GM12878 (cell line): Measurements from ENCODE around the gene RIC1.
"Not testable (repeated sequence)": the region's sequence is repeated elsewhere in the genome, so short reads cannot be mapped to it uniquely, and the experiment has no call there.

Experiments used
- HDAC6 ChIP-seq: fragments of 200-600 bp; sonication (generic); IDR thresholded peaks from one replicate; pipeline ENCODE4 v1.8.0; 2017; ENCODE audit warnings: antibody characterized with exemption; ENCODE audit not compliant: unreplicated experiment
- POLR2AphosphoS2 ChIP-seq: IDR thresholded peaks from 2 replicates; pipeline ENCODE4 v1.6.1; 2011; ENCODE audit warnings: low read depth, mild to moderate bottlenecking, low read length, improper control_type of control experiment, moderate library complexity
- POLR2AphosphoS5 ChIP-seq: IDR thresholded peaks from 2 replicates; pipeline ENCODE4 v1.6.1; 2011; ENCODE audit warnings: mild to moderate bottlenecking, low read length, inconsistent platforms
- TCF12 ChIP-seq: IDR thresholded peaks from 2 replicates; pipeline ENCODE4 v1.6.1; 2011; ENCODE audit warnings: low read depth, mild to moderate bottlenecking, low read length
- ZNF274 ChIP-seq: IDR thresholded peaks from one replicate; pipeline ENCODE4 v1.8.0; 2011; ENCODE audit not compliant: insufficient read length, insufficient read depth
- TF ChIP-seq, protein P1 (sequence below), 3 experiments: IDR thresholded peaks in 2 of 3; conservative IDR thresholded peaks in 1 of 3; 2 replicates each; pipeline ENCODE4 v1.5.1; 2011; ENCODE audit warnings: low read depth in 3 of 3, low read length in 3 of 3, mild to moderate bottlenecking in 3 of 3, control low read depth in 2 of 3, moderate library complexity in 2 of 3, inconsistent platforms in 1 of 3, mixed read lengths in 1 of 3; ENCODE audit not compliant: control insufficient read depth in 2 of 3, insufficient read depth in 1 of 3; ENCODE audit errors: extremely low read depth in 1 of 3
- TF ChIP-seq, protein P2 (sequence below): fragments of 450-650 bp; formaldehyde crosslinking; IDR thresholded peaks from 2 replicates; pipeline ENCODE4 v1.4.0; 2020; ENCODE audit warnings: mild to moderate bottlenecking, moderate library complexity

DNA sequence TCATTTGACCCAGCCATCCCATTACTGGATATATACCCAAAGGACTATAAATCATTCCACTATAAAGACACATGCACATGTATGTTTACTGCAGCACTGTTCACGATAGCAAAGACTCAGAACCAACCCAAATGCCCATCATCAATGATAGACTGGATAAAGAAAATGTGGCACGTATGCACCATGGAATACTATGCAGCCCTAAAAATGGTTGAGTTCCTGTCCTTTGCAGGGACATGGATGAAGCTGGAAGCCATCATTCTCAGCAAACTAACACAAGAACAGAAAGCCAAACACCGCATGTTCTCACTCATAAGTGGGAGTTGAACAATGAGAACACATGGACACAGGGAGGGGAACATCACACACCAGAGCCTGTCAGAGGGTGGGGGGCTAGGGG, 154.5 kb downstream of the RIC1 start:
- TF ChIP-seq POLR2AphosphoS2, ZNF274, HDAC6, TCF12, POLR2AphosphoS5: not testable (repeated sequence)
- TF ChIP-seq, protein P1, sequence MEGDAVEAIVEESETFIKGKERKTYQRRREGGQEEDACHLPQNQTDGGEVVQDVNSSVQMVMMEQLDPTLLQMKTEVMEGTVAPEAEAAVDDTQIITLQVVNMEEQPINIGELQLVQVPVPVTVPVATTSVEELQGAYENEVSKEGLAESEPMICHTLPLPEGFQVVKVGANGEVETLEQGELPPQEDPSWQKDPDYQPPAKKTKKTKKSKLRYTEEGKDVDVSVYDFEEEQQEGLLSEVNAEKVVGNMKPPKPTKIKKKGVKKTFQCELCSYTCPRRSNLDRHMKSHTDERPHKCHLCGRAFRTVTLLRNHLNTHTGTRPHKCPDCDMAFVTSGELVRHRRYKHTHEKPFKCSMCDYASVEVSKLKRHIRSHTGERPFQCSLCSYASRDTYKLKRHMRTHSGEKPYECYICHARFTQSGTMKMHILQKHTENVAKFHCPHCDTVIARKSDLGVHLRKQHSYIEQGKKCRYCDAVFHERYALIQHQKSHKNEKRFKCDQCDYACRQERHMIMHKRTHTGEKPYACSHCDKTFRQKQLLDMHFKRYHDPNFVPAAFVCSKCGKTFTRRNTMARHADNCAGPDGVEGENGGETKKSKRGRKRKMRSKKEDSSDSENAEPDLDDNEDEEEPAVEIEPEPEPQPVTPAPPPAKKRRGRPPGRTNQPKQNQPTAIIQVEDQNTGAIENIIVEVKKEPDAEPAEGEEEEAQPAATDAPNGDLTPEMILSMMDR (IDR thresholded peaks at IDR 0.05 in 2 of 3, conservative IDR thresholded peaks at IDR 0.05 in 1 of 3; ENCODE audit: control insufficient read depth in 2 of 3, extremely low read depth in 1 of 3, insufficient read depth in 1 of 3, low read depth in 3 of 3, low read length in 3 of 3) = not testable (repeated sequence)
- TF ChIP-seq, protein P2, sequence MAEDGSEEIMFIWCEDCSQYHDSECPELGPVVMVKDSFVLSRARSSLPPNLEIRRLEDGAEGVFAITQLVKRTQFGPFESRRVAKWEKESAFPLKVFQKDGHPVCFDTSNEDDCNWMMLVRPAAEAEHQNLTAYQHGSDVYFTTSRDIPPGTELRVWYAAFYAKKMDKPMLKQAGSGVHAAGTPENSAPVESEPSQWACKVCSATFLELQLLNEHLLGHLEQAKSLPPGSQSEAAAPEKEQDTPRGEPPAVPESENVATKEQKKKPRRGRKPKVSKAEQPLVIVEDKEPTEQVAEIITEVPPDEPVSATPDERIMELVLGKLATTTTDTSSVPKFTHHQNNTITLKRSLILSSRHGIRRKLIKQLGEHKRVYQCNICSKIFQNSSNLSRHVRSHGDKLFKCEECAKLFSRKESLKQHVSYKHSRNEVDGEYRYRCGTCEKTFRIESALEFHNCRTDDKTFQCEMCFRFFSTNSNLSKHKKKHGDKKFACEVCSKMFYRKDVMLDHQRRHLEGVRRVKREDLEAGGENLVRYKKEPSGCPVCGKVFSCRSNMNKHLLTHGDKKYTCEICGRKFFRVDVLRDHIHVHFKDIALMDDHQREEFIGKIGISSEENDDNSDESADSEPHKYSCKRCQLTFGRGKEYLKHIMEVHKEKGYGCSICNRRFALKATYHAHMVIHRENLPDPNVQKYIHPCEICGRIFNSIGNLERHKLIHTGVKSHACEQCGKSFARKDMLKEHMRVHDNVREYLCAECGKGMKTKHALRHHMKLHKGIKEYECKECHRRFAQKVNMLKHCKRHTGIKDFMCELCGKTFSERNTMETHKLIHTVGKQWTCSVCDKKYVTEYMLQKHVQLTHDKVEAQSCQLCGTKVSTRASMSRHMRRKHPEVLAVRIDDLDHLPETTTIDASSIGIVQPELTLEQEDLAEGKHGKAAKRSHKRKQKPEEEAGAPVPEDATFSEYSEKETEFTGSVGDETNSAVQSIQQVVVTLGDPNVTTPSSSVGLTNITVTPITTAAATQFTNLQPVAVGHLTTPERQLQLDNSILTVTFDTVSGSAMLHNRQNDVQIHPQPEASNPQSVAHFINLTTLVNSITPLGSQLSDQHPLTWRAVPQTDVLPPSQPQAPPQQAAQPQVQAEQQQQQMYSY (CRISPR knock-in tag) = not testable (repeated sequence)
